Measurements from ENCODE around the gene STMN3. TPM values are rescaled to one million over a fixed set of nuclear protein-coding genes. Genes with fewer than 3 reads are reported as not detected.

The STMN3 gene
- total and polyA plus RNA-seq, 4 donors, result 0.42 to 2.9 (median 0.91) TPM

- no peak for DNase-seq (ENCODE audit: low spot score)
- Histone ChIP-seq H3K27me3 (ENCODE audit: control insufficient read depth in 4 of 4, insufficient read depth in 4 of 4, low read length in 3 of 4) (no peaks in the 10 kb centered on the region), H3K27ac (ENCODE audit: low read depth in 1 of 2, low read length in 2 of 2) (no peak overlapping the region), H3K36me3 (ENCODE audit: control insufficient read depth in 4 of 4, insufficient read depth in 3 of 4, low read depth in 1 of 4, low read length in 3 of 4) (peaks cover 5 to 52% (median 19%) of the 10 kb centered on the region in 4 donors), H3K9me3 (ENCODE audit: control insufficient read depth in 4 of 4, low read length in 3 of 4) (no peaks in the 10 kb centered on the region), H3K9ac (ENCODE audit: low read depth in 1 of 2, low read length in 2 of 2) (no peak overlapping the region), H3K4me1 (ENCODE audit: control insufficient read depth in 4 of 4, insufficient read depth in 4 of 4, low read length in 3 of 4) (no peaks in the 10 kb centered on the region), H3K4me3 (ENCODE audit: low read depth in 1 of 3, low read length in 3 of 3) (no peak overlapping the region)
- 94% methylated on average over 33 of the region's 33 CpGs for WGBS
- TF ChIP-seq SP1 (IDR thresholded peaks at IDR 0.05) (no peak), HNF4G (IDR thresholded peaks at IDR 0.05) (no peak), ZBTB33 (IDR thresholded peaks at IDR 0.05) (no peak), REST (IDR thresholded peaks at IDR 0.05) (no peak), FOXA2 (IDR thresholded peaks at IDR 0.05) (no peak), JUND (IDR thresholded peaks at IDR 0.05) (no peak), YY1 (IDR thresholded peaks at IDR 0.05) (no peak), CTCF (IDR thresholded peaks at IDR 0.05; ENCODE audit: low read depth, low read length, missing input control) (no peak), ATF3 (IDR thresholded peaks at IDR 0.05) (no peak), RXRA (IDR thresholded peaks at IDR 0.05) (no peak), MAX (IDR thresholded peaks at IDR 0.05) (no peak), GABPA (IDR thresholded peaks at IDR 0.05 in 1 of 2, conservative IDR thresholded peaks at IDR 0.05 in 1 of 2) (no peak), NR2F2 (IDR thresholded peaks at IDR 0.05) (no peak), FOXA1 (IDR thresholded peaks at IDR 0.05) (no peak), TAF1 (conservative IDR thresholded peaks at IDR 0.05) (no peak), HNF4A (conservative IDR thresholded peaks at IDR 0.05) (no peak), RAD21 (IDR thresholded peaks at IDR 0.05) (no peak)
Observed at GRCh38 chr20:63598479-63599395, 54.5 kb downstream of the STMN3 start.
